ENCODE results near the gene ERBIN. TPM values are rescaled to one million over a fixed set of nuclear protein-coding genes. Genes with fewer than 3 reads are reported as not detected.

ERBIN gene
- total RNA-seq, 2 donors from 2014 or later, result 55.0 to 61.5 TPM

GRCh38 chr5:65925601-65926275, 637 bp upstream of the ERBIN start:
- peak; percentile 82 for ATAC-seq (ENCODE audit: insufficient number of reproducible peaks, low FRiP score, low read depth)
- Histone ChIP-seq H3K36me3 (no peaks in the 10 kb centered on the region), H3K27me3 (replicated peaks; ENCODE audit: insufficient read depth) (no peaks in the 10 kb centered on the region), H3K4me3 (peak overlapping the region; percentile 99), H3K9me3 (no peaks in the 10 kb centered on the region), H3K27ac (peak overlapping the region; percentile 99 to 100), H3K4me1 (ENCODE audit: control insufficient read depth in 1 of 2, low read depth in 2 of 2) (peaks cover 13 to 29% of the 10 kb centered on the region in 2 donors)
- TF ChIP-seq CTCF (IDR thresholded peaks at IDR 0.05), result peak; percentile 28
- peak; percentile 11 for DNase-seq (ENCODE audit: low spot score)

GRCh38 chr5:65926893-65927292, 518 bp downstream of the ERBIN start:
- TF ChIP-seq CTCF (IDR thresholded peaks at IDR 0.05), result no peak
- Histone ChIP-seq H3K27ac (peak overlapping the region; percentile 99 to 100), H3K9me3 (no peaks in the 10 kb centered on the region), H3K36me3 (no peaks in the 10 kb centered on the region), H3K4me3 (peak overlapping the region; percentile 99), H3K4me1 (ENCODE audit: control insufficient read depth in 1 of 2, low read depth in 2 of 2) (peaks cover 13 to 29% of the 10 kb centered on the region in 2 donors), H3K27me3 (replicated peaks; ENCODE audit: insufficient read depth) (no peaks in the 10 kb centered on the region)
- ATAC-seq (ENCODE audit: insufficient number of reproducible peaks, low FRiP score, low read depth) (no peak), DNase-seq (ENCODE audit: low spot score) (no peak)

GRCh38 chr5:65927503-65928321, 1.3 kb downstream of the ERBIN start:
- peak overlapping the region; percentile 99 for H3K4me3 ChIP-seq
- H3K27ac ChIP-seq, result peak overlapping the region; percentile 99 to 100
- no peaks in the 10 kb centered on the region for H3K27me3 ChIP-seq (replicated peaks; ENCODE audit: insufficient read depth)
- no peaks in the 10 kb centered on the region for H3K36me3 ChIP-seq
- no peaks in the 10 kb centered on the region for H3K9me3 ChIP-seq
- ATAC-seq (ENCODE audit: insufficient number of reproducible peaks, low FRiP score, low read depth) (no peak), DNase-seq (ENCODE audit: low spot score) (no peak)
- TF ChIP-seq CTCF (IDR thresholded peaks at IDR 0.05), result no peak
- H3K4me1 ChIP-seq (ENCODE audit: control insufficient read depth in 1 of 2, low read depth in 2 of 2), result peaks cover 16 to 29% of the 10 kb centered on the region in 2 donors

GRCh38 chr5:65928322-65928752, 2.0 kb downstream of the ERBIN start:
- H3K9me3 ChIP-seq, result no peaks in the 10 kb centered on the region
- no peaks in the 10 kb centered on the region for H3K27me3 ChIP-seq (replicated peaks; ENCODE audit: insufficient read depth)
- H3K4me3 ChIP-seq, result peak overlapping the region; percentile 99
- no peak for DNase-seq (ENCODE audit: low spot score)
- no peaks in the 10 kb centered on the region for H3K36me3 ChIP-seq
- ATAC-seq (ENCODE audit: insufficient number of reproducible peaks, low FRiP score, low read depth), result no peak
- no peak for TF ChIP-seq CTCF (IDR thresholded peaks at IDR 0.05)
- H3K4me1 ChIP-seq (ENCODE audit: control insufficient read depth in 1 of 2, low read depth in 2 of 2), result peaks cover 16 to 29% of the 10 kb centered on the region in 2 donors
- peak overlapping the region in 1 of 2 donors; percentile 99 for H3K27ac ChIP-seq

- Histone ChIP-seq H3K9me3 (no peaks in the 10 kb centered on the region), H3K4me3 (peak overlapping the region; percentile 99), H3K4me1 (ENCODE audit: control insufficient read depth in 1 of 2, low read depth in 2 of 2) (peaks cover 16 to 29% of the 10 kb centered on the region in 2 donors), H3K27me3 (replicated peaks; ENCODE audit: insufficient read depth) (no peaks in the 10 kb centered on the region), H3K36me3 (no peaks in the 10 kb centered on the region), H3K27ac (no peak overlapping the region)
- TF ChIP-seq CTCF (IDR thresholded peaks at IDR 0.05), result no peak
- no peak for DNase-seq (ENCODE audit: low spot score)
- ATAC-seq (ENCODE audit: insufficient number of reproducible peaks, low FRiP score, low read depth), result no peak
Measured at GRCh38 chr5:65928860-65929259, 2.5 kb downstream of the ERBIN start.

All from thoracic aorta (tissue), 2 donors.